Caco-2 (cell line): Measurements from ENCODE around the gene BTBD9. TPM values are rescaled to one million over a fixed set of nuclear protein-coding genes. Genes with fewer than 3 reads are reported as not detected.

ENCODE experiments used
- BruUV-seq: library from RNA; stranded (reverse); fragments of 400-500 nt; replicated peaks from 2 replicates; lab custom pipeline; 2021; lab: Mats Ljungman, UMichigan
- CTCF ChIA-PET: fragments of 300-600 bp; sonication (Branson Sonifier 250); formaldehyde crosslinking; loops from one replicate; lab custom pipeline; 2022; ENCODE audit warnings: antibody characterized with exemption; lab: Charles Lee
- POLR2A ChIA-PET: fragments of 300-600 bp; sonication (Branson Sonifier 250); formaldehyde crosslinking; loops from one replicate; lab custom pipeline; 2022; ENCODE audit warnings: antibody characterized with exemption; lab: Charles Lee
- DNase-seq, 2 experiments: peaks; one replicate each; pipeline versions ENCODE4 v3.0.0 to v3.0.0-alpha.2; 2020 to 2022
- H3K27me3 ChIP-seq: replicated peaks from 2 replicates; pipeline ENCODE4 v1.6.0; 2011; ENCODE audit warnings: low read length; ENCODE audit not compliant: control insufficient read depth, insufficient read depth
- H3K36me3 ChIP-seq: 2 replicates; pipeline ENCODE4 v1.5.1; 2011; ENCODE audit warnings: low read length; ENCODE audit not compliant: control insufficient read depth, insufficient read depth
- H3K4me1 ChIP-seq: fragments of 250-450 bp; sonication (Bioruptor Pico); 2 replicates; pipeline ENCODE4 v1.5.1; 2020; ENCODE audit warnings: mild to moderate bottlenecking
- H3K4me3 ChIP-seq: 2 replicates; pipeline ENCODE4 v1.5.1; 2011; ENCODE audit warnings: low read depth, mild to moderate bottlenecking, control low read depth, low read length
- H3K9me3 ChIP-seq: fragments of 250-450 bp; sonication (Bioruptor Pico); 2 replicates; pipeline ENCODE4 v1.5.1; 2020; ENCODE audit warnings: mild to moderate bottlenecking, moderate library complexity
- H3K27ac Mint-ChIP-seq: one replicate; pipeline ENCODE4 v1.8.0; 2022; ENCODE audit warnings: mixed read lengths; ENCODE audit not compliant: unreplicated experiment
- H3K27me3 Mint-ChIP-seq: one replicate; pipeline ENCODE4 v1.8.0; 2022; ENCODE audit warnings: mixed read lengths; ENCODE audit not compliant: insufficient read depth, unreplicated experiment
- H3K36me3 Mint-ChIP-seq: one replicate; pipeline ENCODE4 v1.8.0; 2022; ENCODE audit warnings: mild to moderate bottlenecking, mixed read lengths; ENCODE audit not compliant: insufficient read depth, unreplicated experiment
- H3K4me1 Mint-ChIP-seq: one replicate; pipeline ENCODE4 v1.8.0; 2022; ENCODE audit warnings: low read depth, mixed read lengths; ENCODE audit not compliant: unreplicated experiment
- H3K4me3 Mint-ChIP-seq: one replicate; pipeline ENCODE4 v1.8.0; 2022; ENCODE audit warnings: mild to moderate bottlenecking, moderate library complexity, mixed read lengths; ENCODE audit not compliant: unreplicated experiment
- H3K9me3 Mint-ChIP-seq: one replicate; pipeline ENCODE4 v1.8.0; 2022; ENCODE audit warnings: mixed read lengths; ENCODE audit not compliant: unreplicated experiment
- intact Hi-C: fragments of 100-400 bp; cut with micrococcal nuclease; formaldehyde crosslinking; loops from one replicate; pipeline ENCODE4 v1.10.0; 2022; ENCODE audit not compliant: unreplicated experiment
- total RNA-seq: library from RNA; stranded (reverse); gene quantifications from 2 replicates; pipeline ENCODE4 v1.2.3, GENCODE V29; 2022
- TF ChIP-seq, protein P1 (sequence below), 2 experiments: fragments of 200-600 bp in 1 of 2; IDR thresholded peaks; 1 replicate in 1 of 2; 2 replicates in 1 of 2; pipeline versions ENCODE4 v1.5.1 to v1.8.0; 2011 to 2022; ENCODE audit warnings: antibody characterized with exemption in 1 of 2, control low read depth in 1 of 2, inconsistent platforms in 1 of 2, low read depth in 1 of 2, low read length in 1 of 2, mild to moderate bottlenecking in 1 of 2, moderate library complexity in 1 of 2; ENCODE audit not compliant: insufficient read depth in 1 of 2, severe bottlenecking in 1 of 2, unreplicated experiment in 1 of 2

BTBD9 gene
- total RNA-seq, 1 experiment from 2014 or later: 19.6 TPM

DNA sequence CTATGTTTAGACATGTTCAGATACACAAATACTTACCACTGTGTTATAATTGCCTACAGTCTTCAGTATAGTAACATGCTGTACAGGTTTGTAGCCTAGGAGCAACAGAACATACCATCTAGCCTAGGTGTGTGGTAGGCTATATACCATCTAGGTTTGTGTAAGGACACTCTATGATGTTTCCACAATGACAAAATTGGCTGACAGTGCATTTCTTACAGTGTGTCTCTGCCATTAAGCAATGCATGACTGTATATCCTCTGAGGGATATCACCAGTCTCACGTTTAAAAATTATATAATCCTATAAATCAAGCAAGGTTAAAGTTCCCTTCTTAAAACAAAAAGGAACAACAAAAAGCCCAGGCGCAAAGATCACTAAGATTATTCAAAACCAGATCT lies 352.2 kb downstream of the BTBD9 start:
- TF ChIP-seq, protein P1, sequence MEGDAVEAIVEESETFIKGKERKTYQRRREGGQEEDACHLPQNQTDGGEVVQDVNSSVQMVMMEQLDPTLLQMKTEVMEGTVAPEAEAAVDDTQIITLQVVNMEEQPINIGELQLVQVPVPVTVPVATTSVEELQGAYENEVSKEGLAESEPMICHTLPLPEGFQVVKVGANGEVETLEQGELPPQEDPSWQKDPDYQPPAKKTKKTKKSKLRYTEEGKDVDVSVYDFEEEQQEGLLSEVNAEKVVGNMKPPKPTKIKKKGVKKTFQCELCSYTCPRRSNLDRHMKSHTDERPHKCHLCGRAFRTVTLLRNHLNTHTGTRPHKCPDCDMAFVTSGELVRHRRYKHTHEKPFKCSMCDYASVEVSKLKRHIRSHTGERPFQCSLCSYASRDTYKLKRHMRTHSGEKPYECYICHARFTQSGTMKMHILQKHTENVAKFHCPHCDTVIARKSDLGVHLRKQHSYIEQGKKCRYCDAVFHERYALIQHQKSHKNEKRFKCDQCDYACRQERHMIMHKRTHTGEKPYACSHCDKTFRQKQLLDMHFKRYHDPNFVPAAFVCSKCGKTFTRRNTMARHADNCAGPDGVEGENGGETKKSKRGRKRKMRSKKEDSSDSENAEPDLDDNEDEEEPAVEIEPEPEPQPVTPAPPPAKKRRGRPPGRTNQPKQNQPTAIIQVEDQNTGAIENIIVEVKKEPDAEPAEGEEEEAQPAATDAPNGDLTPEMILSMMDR (IDR thresholded peaks at IDR 0.05; ENCODE audit: insufficient read depth in 1 of 2, low read depth in 1 of 2, low read length in 1 of 2, severe bottlenecking in 1 of 2, unreplicated experiment in 1 of 2): no peak
- Mint-ChIP-seq H3K4me1 (peaks cover 12% of the 10 kb centered on the region), H3K27me3 (no peaks in the 10 kb centered on the region), H3K36me3 (no peaks in the 10 kb centered on the region), H3K9me3 (no peaks in the 10 kb centered on the region), H3K4me3 (no peak overlapping the region), H3K27ac (no peak overlapping the region)
- BruUV-seq: no TSS peak
- Histone ChIP-seq H3K27me3 (no peaks in the 10 kb centered on the region), H3K4me1 (no peaks in the 10 kb centered on the region), H3K36me3 (no peaks in the 10 kb centered on the region), H3K9me3 (no peaks in the 10 kb centered on the region), H3K4me3 (no peak overlapping the region)
- ChIA-PET CTCF (no interaction called here), POLR2A (no interaction called here)
- DNase-seq: no peak
- intact Hi-C loops: no loop called here

DNA sequence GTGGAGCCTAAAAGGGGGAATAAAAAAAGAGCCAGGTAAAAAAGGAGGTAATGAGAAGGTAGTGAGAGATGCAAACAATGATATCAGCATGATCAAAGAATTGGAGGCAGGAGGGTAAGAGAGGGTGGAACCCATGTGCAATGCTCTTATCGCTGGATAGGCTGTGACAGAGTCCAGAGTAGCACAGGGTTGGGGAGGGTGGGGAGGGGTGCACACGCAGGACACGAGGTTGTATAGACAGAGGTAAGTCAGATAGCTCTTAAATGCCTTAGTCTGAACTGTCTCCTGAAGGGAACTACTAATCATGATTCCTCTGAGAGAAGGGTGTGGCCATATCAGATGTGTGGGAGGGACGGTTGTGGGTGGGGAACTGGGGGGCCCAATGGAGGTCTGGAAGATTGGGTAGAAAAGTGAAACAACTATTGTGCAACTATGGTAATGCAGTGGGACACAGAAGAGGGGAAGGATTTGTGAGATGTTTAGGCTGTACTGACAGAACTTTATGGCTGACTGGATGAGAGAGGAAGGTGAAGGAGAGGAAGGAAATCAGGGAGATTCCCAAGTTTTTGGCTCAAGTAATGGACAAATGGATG lies 354.8 kb downstream of the BTBD9 start:
- no peaks in the 10 kb centered on the region for H3K36me3 Mint-ChIP-seq
- no peaks in the 10 kb centered on the region for H3K9me3 Mint-ChIP-seq
- H3K4me3 ChIP-seq: no peak overlapping the region
- POLR2A ChIA-PET: no interaction called here
- H3K36me3 ChIP-seq: no peaks in the 10 kb centered on the region
- no peaks in the 10 kb centered on the region for H3K27me3 ChIP-seq
- H3K4me1 Mint-ChIP-seq: peaks cover 12% of the 10 kb centered on the region
- no peaks in the 10 kb centered on the region for H3K9me3 ChIP-seq
- DNase-seq: no peak
- H3K27ac Mint-ChIP-seq: no peak overlapping the region
- H3K27me3 Mint-ChIP-seq: no peaks in the 10 kb centered on the region
- no peak overlapping the region for H3K4me3 Mint-ChIP-seq
- no peaks in the 10 kb centered on the region for H3K4me1 ChIP-seq
- intact Hi-C loops: no loop called here
- TF ChIP-seq, protein P1 (IDR thresholded peaks at IDR 0.05; ENCODE audit: insufficient read depth in 1 of 2, low read depth in 1 of 2, low read length in 1 of 2, severe bottlenecking in 1 of 2, unreplicated experiment in 1 of 2): no peak
- BruUV-seq: no TSS peak
- CTCF ChIA-PET: no interaction called here

DNA sequence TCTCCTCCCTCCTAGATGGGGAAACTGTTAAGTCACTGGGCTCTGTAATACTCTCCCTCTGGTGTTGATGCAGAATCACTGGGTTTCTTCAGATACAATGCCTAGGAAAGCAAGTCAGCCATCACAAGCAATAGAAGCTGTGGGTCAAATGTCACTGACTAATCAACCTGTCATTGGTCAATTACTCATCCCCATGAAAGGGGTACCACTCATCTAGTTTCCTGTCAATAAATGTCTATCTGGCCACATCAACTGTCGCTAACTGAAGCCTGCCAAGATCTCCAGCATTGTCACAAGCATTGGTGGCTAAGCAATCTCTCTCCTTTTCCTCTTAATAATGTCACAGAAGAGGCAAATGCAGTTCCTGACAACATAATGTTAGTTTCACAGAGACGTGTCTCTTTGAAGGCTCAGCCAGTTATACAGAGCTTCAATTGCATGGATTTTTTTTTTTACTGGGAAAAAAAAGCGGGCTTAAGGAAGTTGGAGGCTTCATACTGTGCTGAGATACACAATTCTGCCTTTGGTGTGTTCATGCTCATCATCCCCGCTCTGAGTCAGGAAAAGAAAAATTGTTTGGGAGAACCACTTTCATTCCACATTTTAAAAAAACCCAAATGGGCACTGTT lies 355.9 kb downstream of the BTBD9 start:
- Histone ChIP-seq H3K4me3 (no peak overlapping the region), H3K9me3 (no peaks in the 10 kb centered on the region), H3K36me3 (no peaks in the 10 kb centered on the region), H3K4me1 (no peaks in the 10 kb centered on the region), H3K27me3 (no peaks in the 10 kb centered on the region)
- BruUV-seq: no TSS peak
- Mint-ChIP-seq H3K36me3 (no peaks in the 10 kb centered on the region), H3K4me3 (no peak overlapping the region), H3K27me3 (no peaks in the 10 kb centered on the region), H3K27ac (no peak overlapping the region), H3K4me1 (peaks cover 12% of the 10 kb centered on the region), H3K9me3 (no peaks in the 10 kb centered on the region)
- intact Hi-C loops: no loop called here
- ChIA-PET CTCF (no interaction called here), POLR2A (no interaction called here)
- TF ChIP-seq, protein P1 (IDR thresholded peaks at IDR 0.05; ENCODE audit: insufficient read depth in 1 of 2, low read depth in 1 of 2, low read length in 1 of 2, severe bottlenecking in 1 of 2, unreplicated experiment in 1 of 2): no peak
- DNase-seq: no peak
